ENCODE data around the gene APOC4. TPM values are rescaled to one million over a fixed set of nuclear protein-coding genes. Genes with fewer than 3 reads are reported as not detected.
A peak's percentile ranks its signal among the peaks of the same experiment; 100 is the strongest.

APOC4 gene
- total RNA-seq, result not detected

DNA sequence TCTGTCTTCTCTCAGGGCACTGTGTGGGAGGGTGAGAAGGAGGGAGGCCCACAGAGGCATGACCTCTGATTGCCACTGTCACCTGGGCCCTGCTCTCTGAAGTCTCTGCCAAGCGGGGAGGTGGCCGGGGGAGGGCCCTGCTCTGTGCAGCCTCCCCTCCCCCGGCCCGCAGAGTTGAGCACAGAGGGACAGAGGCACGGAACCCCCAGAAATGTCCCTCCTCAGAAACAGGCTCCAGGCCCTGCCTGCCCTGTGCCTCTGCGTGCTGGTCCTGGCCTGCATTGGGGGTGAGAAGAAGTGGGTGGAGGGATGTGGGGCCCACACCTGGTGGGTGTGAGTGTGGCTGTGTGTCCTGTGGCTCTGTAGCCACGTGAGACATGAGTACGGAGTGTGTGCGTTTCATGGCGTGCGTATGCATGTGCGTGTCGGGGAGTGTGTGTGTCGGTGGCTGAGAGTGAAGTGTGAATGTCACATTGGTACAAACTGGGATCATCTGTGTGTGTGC is at the start of gene APOC4:
TSS of gene APOC4 (plus strand) at position 171 of the 505 bp plus-strand sequence. CDS start at position 212, 41 bp downstream.
- no peaks in the 10 kb centered on the region for H3K4me1 Mint-ChIP-seq (ENCODE audit: low read depth)
- no peaks in the 10 kb centered on the region for H3K36me3 Mint-ChIP-seq (ENCODE audit: insufficient read depth)
- H3K4me3 Mint-ChIP-seq, result no peak within 1 kb of the TSS
- ATAC-seq (no peak), DNase-seq (no peak)
- no peaks in the 10 kb centered on the region for H3K27me3 Mint-ChIP-seq (ENCODE audit: low read depth)
- no peaks in the 10 kb centered on the region for H3K9me3 Mint-ChIP-seq

GRCh38 chr19:44892932-44893331 is 49.1 kb upstream of the APOC4 start:
- DNase-seq (no peak), ATAC-seq (no peak)
- Mint-ChIP-seq H3K36me3 (ENCODE audit: insufficient read depth) (peaks cover 41% of the 10 kb centered on the region), H3K4me3 (peak overlapping the region; percentile 94), H3K9me3 (no peaks in the 10 kb centered on the region), H3K4me1 (ENCODE audit: low read depth) (peaks cover 28% of the 10 kb centered on the region), H3K27me3 (ENCODE audit: low read depth) (no peaks in the 10 kb centered on the region)

DNA sequence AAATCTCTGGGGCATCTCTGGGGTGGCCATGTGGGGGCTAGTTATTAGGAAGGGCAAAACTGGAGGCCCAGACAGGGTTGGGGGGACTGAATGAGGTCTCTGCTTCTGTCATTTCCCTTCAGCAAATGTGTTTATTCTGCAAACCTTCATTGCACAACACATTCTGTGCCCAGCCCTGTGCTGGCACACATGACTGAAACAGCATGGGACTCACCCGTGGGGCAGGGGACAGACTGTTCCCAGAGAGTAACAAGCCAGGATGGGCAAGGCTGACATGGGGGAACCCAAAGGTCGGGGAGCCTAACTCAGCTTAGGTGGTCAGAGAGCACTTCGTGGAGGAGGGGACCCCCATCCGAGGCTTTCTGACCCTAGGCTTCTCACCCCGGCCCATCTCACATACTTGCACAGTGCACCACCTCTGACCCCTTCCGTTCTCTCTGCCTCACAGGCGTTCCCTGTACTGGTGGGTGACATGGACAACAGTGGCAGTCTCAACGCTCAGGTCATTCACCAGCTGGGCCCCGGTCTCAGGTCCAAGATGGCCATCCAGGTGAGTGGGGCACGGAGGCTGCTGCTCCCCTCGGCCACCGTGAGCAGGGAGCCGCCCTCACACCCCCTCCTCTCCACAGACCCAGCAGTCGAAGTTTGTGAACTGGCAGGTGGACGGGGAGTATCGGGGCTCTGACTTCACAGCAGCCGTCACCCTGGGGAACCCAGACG is 48.5 kb upstream of the APOC4 start:
- ATAC-seq (no peak), DNase-seq (no peak)
- Mint-ChIP-seq H3K27me3 (ENCODE audit: low read depth) (no peaks in the 10 kb centered on the region), H3K4me3 (peak overlapping the region; percentile 94), H3K36me3 (ENCODE audit: insufficient read depth) (peaks cover 45% of the 10 kb centered on the region), H3K9me3 (no peaks in the 10 kb centered on the region), H3K4me1 (ENCODE audit: low read depth) (peaks cover 28% of the 10 kb centered on the region)

GRCh38 chr19:44894052-44894400 is 48.0 kb upstream of the APOC4 start:
- peaks cover 45% of the 10 kb centered on the region for H3K36me3 Mint-ChIP-seq (ENCODE audit: insufficient read depth)
- no peaks in the 10 kb centered on the region for H3K27me3 Mint-ChIP-seq (ENCODE audit: low read depth)
- no peak for DNase-seq
- H3K4me1 Mint-ChIP-seq (ENCODE audit: low read depth), result peaks cover 27% of the 10 kb centered on the region
- H3K4me3 Mint-ChIP-seq, result no peak overlapping the region
- ATAC-seq, result no peak
- no peaks in the 10 kb centered on the region for H3K9me3 Mint-ChIP-seq

- Mint-ChIP-seq H3K27me3 (ENCODE audit: low read depth) (no peaks in the 10 kb centered on the region), H3K9me3 (no peaks in the 10 kb centered on the region), H3K4me1 (ENCODE audit: low read depth) (peaks cover 25% of the 10 kb centered on the region), H3K4me3 (no peak overlapping the region), H3K36me3 (ENCODE audit: insufficient read depth) (peaks cover 45% of the 10 kb centered on the region)
- DNase-seq, result no peak
- no peak for ATAC-seq
Measured at GRCh38 chr19:44894946-44895345, 47.1 kb upstream of the APOC4 start.

- Mint-ChIP-seq H3K4me1 (ENCODE audit: low read depth) (peaks cover 8% of the 10 kb centered on the region), H3K4me3 (no peak overlapping the region), H3K27me3 (ENCODE audit: low read depth) (no peaks in the 10 kb centered on the region), H3K9me3 (no peaks in the 10 kb centered on the region), H3K36me3 (ENCODE audit: insufficient read depth) (peaks cover 44% of the 10 kb centered on the region)
- no peak for DNase-seq
- ATAC-seq, result no peak
Measured at GRCh38 chr19:44897835-44898234, 44.2 kb upstream of the APOC4 start.

DNA sequence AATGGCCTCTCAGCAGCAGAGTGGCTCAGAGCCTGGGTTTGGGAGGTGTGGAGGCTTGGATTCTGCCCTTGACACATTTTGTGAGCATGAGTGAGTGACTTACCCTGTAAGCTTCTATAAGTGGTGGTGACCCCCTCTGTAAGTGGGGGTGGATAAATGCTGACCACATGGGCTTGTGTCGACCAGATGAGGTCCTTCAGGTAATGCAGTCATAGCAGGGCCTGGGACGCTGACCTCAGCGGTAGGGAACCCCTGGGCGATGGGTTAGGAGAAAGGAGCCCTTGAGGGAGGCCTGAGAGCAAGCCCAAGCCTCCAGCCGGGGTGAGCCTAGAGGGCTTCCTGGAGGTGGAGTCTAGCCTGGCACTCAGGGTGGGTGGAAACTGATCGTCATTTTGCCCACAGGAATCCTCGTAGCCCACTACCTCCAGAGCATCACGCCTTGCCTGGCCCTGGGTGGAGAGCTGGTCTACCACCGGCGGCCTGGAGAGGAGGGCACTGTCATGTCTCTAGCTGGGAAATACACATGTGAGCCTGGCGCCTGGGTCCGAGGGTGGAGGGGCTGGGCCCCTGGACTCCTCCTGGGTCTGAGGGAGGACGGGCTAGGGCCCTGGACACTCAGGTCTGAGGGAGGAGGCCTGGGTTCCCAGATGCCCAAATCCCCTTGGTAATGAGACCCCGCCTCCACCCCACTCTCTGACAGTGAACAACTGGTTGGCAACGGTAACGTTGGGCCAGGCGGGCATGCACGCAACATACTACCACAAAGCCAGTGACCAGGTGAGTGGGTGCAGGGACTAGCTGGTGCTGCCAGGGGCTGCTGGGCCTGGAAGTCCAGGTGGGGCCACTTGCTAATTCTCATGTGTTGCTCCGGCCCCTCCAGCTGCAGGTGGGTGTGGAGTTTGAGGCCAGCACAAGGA is 41.5 kb upstream of the APOC4 start:
- Mint-ChIP-seq H3K9me3 (no peaks in the 10 kb centered on the region), H3K4me1 (ENCODE audit: low read depth) (peaks cover 2% of the 10 kb centered on the region), H3K36me3 (ENCODE audit: insufficient read depth) (peaks cover 28% of the 10 kb centered on the region), H3K27me3 (ENCODE audit: low read depth) (peaks cover 6% of the 10 kb centered on the region), H3K4me3 (no peak overlapping the region)
- DNase-seq, result no peak
- no peak for ATAC-seq

DNA sequence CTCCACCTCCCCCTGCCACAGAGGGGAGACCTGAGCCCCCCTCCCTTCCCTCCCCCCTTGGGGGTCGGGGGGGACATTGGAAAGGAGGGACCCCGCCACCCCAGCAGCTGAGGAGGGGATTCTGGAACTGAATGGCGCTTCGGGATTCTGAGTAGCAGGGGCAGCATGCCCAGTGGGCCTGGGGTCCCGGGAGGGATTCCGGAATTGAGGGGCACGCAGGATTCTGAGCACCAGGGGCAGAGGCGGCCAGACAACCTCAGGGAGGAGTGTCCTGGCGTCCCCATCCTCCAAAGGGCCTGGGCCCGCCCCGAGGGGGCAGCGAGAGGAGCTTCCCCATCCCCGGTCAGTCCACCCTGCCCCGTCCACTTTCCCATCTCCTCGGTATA is 38.8 kb upstream of the APOC4 start:
- peaks cover 13% of the 10 kb centered on the region for H3K36me3 Mint-ChIP-seq (ENCODE audit: insufficient read depth)
- no peak for ATAC-seq
- no peak for DNase-seq
- H3K4me3 Mint-ChIP-seq, result no peak overlapping the region
- H3K4me1 Mint-ChIP-seq (ENCODE audit: low read depth), result peaks cover 10% of the 10 kb centered on the region
- no peaks in the 10 kb centered on the region for H3K9me3 Mint-ChIP-seq
- peaks cover 25% of the 10 kb centered on the region for H3K27me3 Mint-ChIP-seq (ENCODE audit: low read depth)

GRCh38 chr19:44903602-44904425 is 38.2 kb upstream of the APOC4 start:
- no peaks in the 10 kb centered on the region for H3K9me3 Mint-ChIP-seq
- H3K36me3 Mint-ChIP-seq (ENCODE audit: insufficient read depth), result peaks cover 12% of the 10 kb centered on the region
- H3K27me3 Mint-ChIP-seq (ENCODE audit: low read depth), result peaks cover 25% of the 10 kb centered on the region
- ATAC-seq (peak; percentile 48 to 54), DNase-seq (peak; percentile 74)
- peaks cover 10% of the 10 kb centered on the region for H3K4me1 Mint-ChIP-seq (ENCODE audit: low read depth)
- H3K4me3 Mint-ChIP-seq, result no peak overlapping the region

DNA sequence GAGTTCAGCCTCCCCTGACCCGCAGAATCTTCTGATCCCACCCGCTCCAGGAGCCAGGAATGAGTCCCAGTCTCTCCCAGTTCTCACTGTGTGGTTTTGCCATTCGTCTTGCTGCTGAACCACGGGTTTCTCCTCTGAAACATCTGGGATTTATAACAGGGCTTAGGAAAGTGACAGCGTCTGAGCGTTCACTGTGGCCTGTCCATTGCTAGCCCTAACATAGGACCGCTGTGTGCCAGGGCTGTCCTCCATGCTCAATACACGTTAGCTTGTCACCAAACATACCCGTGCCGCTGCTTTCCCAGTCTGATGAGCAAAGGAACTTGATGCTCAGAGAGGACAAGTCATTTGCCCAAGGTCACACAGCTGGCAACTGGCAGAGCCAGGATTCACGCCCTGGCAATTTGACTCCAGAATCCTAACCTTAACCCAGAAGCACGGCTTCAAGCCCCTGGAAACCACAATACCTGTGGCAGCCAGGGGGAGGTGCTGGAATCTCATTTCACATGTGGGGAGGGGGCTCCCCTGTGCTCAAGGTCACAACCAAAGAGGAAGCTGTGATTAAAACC is 37.5 kb upstream of the APOC4 start:
- H3K27me3 Mint-ChIP-seq (ENCODE audit: low read depth), result peaks cover 28% of the 10 kb centered on the region
- H3K36me3 Mint-ChIP-seq (ENCODE audit: insufficient read depth), result peaks cover 12% of the 10 kb centered on the region
- H3K9me3 Mint-ChIP-seq, result no peaks in the 10 kb centered on the region
- no peak for ATAC-seq
- H3K4me3 Mint-ChIP-seq, result no peak overlapping the region
- no peak for DNase-seq
- peaks cover 10% of the 10 kb centered on the region for H3K4me1 Mint-ChIP-seq (ENCODE audit: low read depth)

- peak; percentile 14 to 20 for ATAC-seq
- H3K36me3 Mint-ChIP-seq (ENCODE audit: insufficient read depth), result peaks cover 12% of the 10 kb centered on the region
- H3K4me1 Mint-ChIP-seq (ENCODE audit: low read depth), result peaks cover 10% of the 10 kb centered on the region
- no peak for DNase-seq
- H3K9me3 Mint-ChIP-seq, result no peaks in the 10 kb centered on the region
- H3K27me3 Mint-ChIP-seq (ENCODE audit: low read depth), result peaks cover 28% of the 10 kb centered on the region
- peak within 1 kb of the TSS; percentile 33 for H3K4me3 Mint-ChIP-seq
Measured at GRCh38 chr19:44905437-44906160, 36.4 kb upstream of the APOC4 start, which contains the start of gene APOE. Gene APOE, plus strand, starts transcription at chr19:44905796. Its CDS starts 829 bp downstream, at chr19:44906625.

- DNase-seq, result no peak
- H3K4me3 Mint-ChIP-seq, result no peak overlapping the region
- H3K36me3 Mint-ChIP-seq (ENCODE audit: insufficient read depth), result peaks cover 5% of the 10 kb centered on the region
- H3K4me1 Mint-ChIP-seq (ENCODE audit: low read depth), result peaks cover 10% of the 10 kb centered on the region
- H3K9me3 Mint-ChIP-seq, result no peaks in the 10 kb centered on the region
- no peak for ATAC-seq
- peaks cover 39% of the 10 kb centered on the region for H3K27me3 Mint-ChIP-seq (ENCODE audit: low read depth)
Measured at GRCh38 chr19:44907613-44908012, 34.4 kb upstream of the APOC4 start.

GRCh38 chr19:44908074-44908835 is 33.8 kb upstream of the APOC4 start:
- Mint-ChIP-seq H3K27me3 (ENCODE audit: low read depth) (peaks cover 44% of the 10 kb centered on the region), H3K36me3 (ENCODE audit: insufficient read depth) (peaks cover 2% of the 10 kb centered on the region), H3K4me1 (ENCODE audit: low read depth) (peaks cover 10% of the 10 kb centered on the region), H3K9me3 (no peaks in the 10 kb centered on the region), H3K4me3 (no peak overlapping the region)
- DNase-seq (no peak), ATAC-seq (no peak)

All from activated T-cell treated with anti-CD3 and anti-CD28 coated beads, Interleukin-2, amount 50 U/mL, for 4 hours (primary cell).